CD4-positive, alpha-beta T cell treated with Interleukin-2 at 100 ng/mL for 4 hours (primary cell): ENCODE data around the gene CHURC1.
A peak's percentile ranks its signal among the peaks of the same experiment; 100 is the strongest.

Source experiments
- DNase-seq: peaks from one replicate; pipeline ENCODE4 v3.0.0-alpha.2; 2020; ENCODE audit warnings: low spot score

CHURC1 gene

DNA sequence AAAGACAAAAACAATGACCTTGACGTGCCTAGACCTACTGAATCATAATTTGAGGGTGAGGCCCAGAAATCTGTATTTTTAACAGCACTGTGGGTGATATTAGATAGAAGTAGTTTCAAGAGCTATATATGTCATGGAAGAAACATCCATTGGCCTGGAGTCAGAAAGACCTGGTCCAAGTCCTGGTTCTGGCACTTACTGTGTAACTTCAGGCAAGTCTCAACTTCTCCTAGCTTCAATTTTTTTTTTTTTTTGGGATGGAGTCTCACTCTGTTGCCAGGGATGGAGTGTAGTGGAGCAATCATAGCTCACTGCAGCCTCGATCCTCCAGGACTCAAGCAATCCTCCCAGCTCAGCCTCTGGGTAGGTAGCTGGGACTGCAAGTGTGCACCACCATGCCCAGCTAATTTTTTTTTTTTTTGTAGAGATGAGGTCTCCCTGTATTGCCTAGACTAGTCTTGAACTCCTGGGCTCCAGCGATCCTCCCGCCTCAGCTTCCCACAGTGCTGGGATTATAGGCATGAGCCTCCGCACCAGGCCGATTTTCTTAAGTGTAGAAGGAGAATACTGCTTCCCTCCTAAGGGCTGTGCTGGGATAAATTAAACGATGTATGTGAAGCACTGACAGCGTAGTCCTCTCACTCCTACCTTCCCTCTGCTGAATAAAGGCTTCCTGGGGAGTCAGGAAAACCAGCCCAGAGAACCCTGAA, 42.6 kb downstream of the CHURC1 start:
- DNase-seq = no peak

GRCh38 chr14:64958201-64958600, 43.9 kb downstream of the CHURC1 start:
- DNase-seq = no peak

DNA sequence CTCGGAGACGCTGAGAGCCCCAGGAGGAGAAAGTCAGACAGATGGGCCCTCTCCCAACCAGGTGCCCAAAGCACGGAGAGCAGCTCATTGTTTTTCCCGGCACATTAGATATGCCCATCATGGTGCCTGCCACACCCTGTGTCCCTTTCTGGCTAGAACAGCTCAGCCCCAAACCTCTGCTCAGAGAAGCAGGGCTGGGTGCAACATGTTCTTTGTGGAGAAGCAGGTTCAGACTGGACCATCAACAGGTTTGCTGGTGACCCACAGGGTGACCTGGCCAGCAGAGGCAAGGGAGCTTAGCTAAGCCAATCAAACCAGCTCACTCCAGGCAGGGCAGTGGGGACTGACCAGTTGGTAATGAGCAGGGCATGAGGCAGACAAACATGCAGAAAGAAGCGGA, 44.5 kb downstream of the CHURC1 start:
- no peak for DNase-seq

DNA sequence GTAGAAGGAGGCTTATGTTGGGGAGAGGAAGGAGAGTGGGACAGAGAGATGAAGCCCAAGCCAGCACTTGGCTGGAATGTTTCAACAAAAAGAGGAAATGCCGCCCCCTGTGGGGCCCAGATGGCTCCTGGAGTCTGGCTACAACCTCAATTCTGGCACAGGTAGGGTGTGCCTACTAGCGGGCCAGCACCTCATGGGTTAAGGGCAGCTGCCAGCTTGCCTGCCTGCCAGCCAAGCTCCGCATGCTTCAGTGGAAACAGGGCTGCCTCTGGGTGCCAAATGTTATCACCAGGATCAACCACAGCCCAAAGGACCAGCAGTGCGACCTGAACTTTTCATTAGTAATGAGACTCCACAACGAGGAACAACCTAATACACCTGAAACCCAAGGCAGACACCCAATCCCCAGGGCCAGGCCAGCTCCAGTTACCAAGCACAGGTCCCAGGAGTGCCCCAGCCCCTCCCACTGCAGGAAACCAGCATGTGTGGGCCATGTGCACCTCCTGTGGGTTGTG, 46.6 kb downstream of the CHURC1 start:
- DNase-seq = no peak

- no peak for DNase-seq
These were observed 49.4 kb downstream of the CHURC1 start for GRCh38 chr14:64963611-64964010.

DNA sequence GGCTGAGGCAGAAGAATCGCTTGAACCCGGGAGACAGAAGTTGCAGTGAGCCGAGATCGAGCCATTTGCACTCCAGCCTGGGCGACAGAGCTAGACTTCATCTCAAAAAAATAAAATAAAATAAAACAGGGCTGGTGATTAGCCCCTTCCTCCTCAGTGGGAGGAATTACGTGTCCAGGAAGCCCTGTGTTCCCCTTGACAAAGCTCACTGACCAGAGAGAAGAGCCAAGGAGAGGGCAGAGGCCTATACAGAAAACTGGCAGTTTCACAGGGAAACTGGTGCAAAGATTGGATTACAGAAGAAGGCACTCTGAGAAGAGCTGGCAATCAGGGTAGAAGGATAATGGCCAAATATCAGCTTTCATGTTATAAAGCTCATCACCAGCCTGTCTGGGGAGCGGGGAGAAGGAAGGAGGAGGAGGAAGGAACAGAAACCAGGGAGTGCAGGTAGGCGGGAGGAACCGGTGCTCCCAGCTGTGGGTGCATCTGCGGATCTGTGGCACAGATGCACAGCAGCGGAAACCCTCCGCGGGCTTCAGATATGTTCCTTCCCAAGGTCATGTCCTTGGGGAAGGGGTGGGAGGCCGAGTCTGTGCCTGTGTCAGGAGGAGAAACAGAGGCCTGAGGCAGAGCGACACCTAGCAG, 51.2 kb downstream of the CHURC1 start:
- no peak for DNase-seq

DNA sequence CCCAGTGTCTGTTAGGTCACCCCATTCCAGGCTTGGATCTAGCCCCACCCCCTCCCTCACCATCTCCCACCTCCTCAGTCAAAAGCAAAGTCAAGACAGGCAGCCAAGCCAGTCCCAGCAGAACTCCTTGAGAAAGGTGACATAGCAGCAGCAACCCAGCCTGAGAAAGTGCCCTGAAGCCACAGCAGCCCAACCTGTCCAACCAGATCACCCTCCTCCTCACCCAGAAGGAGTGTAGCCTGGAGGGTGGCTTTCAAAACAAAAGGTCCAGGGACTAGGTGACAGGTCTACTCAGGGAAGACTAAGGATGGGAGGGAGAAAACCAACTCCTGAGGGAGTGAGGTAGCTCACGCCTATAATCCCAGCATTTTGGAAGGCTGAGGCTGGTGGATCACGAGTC, 52.7 kb downstream of the CHURC1 start:
- DNase-seq = no peak

GRCh38 chr14:64968167-64968566, 53.9 kb downstream of the CHURC1 start:
- no peak for DNase-seq

DNA sequence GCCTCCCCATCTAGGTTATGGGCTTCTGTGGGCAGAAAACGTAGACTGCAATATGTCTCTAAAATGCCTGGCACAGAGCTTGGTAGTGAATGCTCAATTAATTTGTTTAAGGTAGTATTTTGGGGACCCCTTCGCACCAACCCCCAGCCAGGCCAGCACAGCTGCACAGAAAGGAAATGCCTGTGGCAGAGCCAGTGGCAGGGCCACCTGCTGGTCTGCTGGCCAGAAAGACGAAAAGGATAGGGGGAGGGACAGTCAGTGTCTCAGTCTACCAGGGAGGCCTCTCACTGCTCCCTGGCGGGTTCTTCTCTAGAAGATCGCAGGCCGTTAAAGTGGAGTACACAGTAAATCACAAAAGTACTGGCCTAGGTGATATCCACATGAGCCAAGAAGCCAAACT, 54.4 kb downstream of the CHURC1 start:
- no peak for DNase-seq

DNA sequence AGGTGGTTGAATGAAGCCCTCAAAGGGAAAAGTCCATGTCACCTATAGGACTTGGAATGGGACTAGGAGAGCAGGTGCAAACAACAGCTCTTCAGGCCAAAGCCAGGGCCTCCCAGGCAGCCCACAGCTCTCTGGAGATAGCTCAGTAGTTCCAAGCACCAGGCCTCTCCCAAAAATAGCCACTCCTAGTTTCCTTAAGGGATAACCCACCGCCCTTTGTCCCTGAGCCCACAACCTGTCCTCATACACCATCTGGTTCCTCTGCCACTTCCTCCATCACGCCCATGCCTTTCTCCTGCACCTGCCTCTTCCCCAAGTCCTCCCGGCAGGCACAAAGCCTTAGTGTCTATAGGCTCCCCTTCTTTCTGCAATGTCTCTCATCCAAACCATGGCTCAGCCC, 55.8 kb downstream of the CHURC1 start:
- no peak for DNase-seq

DNA sequence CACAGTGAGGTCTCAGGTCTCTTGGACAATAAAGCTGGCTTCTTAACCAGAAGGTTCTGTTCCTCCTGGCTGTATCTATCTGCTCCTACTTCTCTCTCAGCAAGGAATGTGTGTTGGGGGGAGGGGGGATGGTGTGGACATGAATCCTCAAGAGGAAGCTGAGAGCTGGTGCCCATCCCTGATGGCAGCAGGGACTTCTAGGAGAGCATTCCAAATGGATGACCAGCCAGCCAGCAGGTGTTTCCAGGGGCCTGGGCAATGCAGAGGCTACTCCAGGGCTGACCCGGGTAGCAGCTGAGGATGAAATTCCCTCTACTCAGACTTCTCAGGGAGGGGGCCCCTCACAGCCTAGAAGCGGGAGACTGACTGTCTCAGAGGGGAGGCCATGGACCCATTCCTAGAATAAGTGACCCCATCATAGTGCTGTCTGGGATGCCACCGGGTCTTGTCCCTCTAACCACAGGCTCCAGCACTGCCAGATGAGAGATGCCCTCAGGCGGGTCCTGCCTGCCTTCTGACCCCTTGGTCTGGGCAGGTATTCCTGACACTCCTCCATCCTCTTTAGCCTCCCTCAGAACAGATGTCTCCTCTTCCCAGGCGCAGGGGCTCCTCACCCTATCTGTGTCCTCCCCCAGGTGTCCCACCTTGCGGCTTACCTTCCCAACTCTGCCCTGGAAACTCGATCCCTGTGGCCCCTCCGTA, 56.7 kb downstream of the CHURC1 start:
- no peak for DNase-seq

DNA sequence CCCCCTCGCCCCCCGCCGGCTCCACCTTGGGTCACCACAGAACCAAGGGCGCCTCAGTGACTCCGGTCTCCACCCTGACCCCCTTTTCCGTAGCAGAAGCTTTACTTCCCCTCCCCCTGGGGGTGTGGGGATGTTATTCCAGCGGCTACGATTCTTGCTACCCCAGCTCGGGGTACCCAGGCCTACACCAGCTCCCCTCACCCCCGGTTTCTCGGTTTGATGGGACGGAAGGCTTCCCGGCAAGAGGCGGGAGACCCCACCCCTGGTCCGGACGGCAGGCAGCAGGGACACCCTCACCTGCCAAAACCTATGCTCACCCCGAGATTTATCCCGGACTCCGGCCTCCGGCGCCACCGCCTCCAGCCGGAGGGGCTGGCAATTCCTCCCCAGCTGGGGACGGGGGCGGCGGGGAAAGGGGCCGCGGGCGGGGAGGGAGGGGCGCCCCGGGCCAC, 57.3 kb downstream of the CHURC1 start:
- DNase-seq = no peak

GRCh38 chr14:64971943-64972791, 57.9 kb downstream of the CHURC1 start, which contains the start of gene RAB15:
TSS of gene RAB15 (minus strand) at chr14:64972336. CDS start at chr14:64972076, 260 bp downstream.
- peak; percentile 22 for DNase-seq

DNA sequence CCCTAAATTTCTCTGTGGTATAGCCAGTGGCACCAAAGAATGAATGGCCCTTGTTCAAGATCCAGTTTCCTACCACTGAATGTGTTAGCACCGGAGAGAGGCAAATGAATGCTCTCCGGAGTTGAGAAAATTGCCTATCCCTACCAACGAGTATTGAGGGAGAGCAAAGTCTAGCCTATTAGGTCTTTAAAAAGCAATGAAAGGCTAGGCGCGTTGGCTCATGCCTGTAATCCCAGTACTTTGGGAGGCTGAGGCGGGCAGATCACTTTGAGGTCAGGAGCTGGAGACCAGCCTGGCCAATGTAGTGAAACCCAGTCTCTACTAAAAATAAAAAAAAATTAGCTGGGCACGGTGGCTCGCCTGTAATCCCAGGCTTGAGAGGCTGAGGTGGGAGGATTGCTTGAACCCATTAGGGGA, 58.8 kb downstream of the CHURC1 start:
- no peak for DNase-seq

GRCh38 chr14:64973826-64974225, 59.6 kb downstream of the CHURC1 start:
- DNase-seq = no peak

- no peak for DNase-seq
These were observed 60.3 kb downstream of the CHURC1 start for GRCh38 chr14:64974563-64974962.

- no peak for DNase-seq
These were observed 65.2 kb downstream of the CHURC1 start for GRCh38 chr14:64979336-64980074.

- DNase-seq = peak; percentile 66
These were observed 69.4 kb downstream of the CHURC1 start for GRCh38 chr14:64983439-64984310.
